ENCODE results near the gene SORCS2.

GRCh38 chr4:7772711-7773385 lies 580.5 kb downstream of the SORCS2 start:
- TF ChIP-seq CTCF (IDR thresholded peaks at IDR 0.05; ENCODE audit: control extremely low read depth in 1 of 3, insufficient read depth in 1 of 3, low read depth in 1 of 3, low read length in 3 of 3) (no peak), ASH2L (IDR thresholded peaks at IDR 0.05; ENCODE audit: low read length) (no peak)
